A673 (cell line): Measurements from ENCODE around the gene ENOX2.

ENCODE experiments used
- EZH2 ChIP-seq: fragments of 200-600 bp; sonication (generic); IDR thresholded peaks from 2 replicates; pipeline ENCODE4 v1.6.1; 2017; ENCODE audit warnings: borderline replicate concordance, low read depth, mild to moderate bottlenecking, mixed read lengths, antibody characterized with exemption, low read length; ENCODE audit not compliant: poor library complexity, severe bottlenecking
- TF ChIP-seq, protein P1 (sequence below): fragments of 300-800, 200-600 bp; sonication (generic); conservative IDR thresholded peaks from 2 replicates; pipeline ENCODE4 v1.5.1; 2017; ENCODE audit warnings: low read depth, mild to moderate bottlenecking, antibody characterized with exemption, low read length, moderate library complexity, mixed read lengths

GRCh38 chrX:130861462-130861861 is 41.5 kb downstream of the ENOX2 start:
- TF ChIP-seq, protein P1, sequence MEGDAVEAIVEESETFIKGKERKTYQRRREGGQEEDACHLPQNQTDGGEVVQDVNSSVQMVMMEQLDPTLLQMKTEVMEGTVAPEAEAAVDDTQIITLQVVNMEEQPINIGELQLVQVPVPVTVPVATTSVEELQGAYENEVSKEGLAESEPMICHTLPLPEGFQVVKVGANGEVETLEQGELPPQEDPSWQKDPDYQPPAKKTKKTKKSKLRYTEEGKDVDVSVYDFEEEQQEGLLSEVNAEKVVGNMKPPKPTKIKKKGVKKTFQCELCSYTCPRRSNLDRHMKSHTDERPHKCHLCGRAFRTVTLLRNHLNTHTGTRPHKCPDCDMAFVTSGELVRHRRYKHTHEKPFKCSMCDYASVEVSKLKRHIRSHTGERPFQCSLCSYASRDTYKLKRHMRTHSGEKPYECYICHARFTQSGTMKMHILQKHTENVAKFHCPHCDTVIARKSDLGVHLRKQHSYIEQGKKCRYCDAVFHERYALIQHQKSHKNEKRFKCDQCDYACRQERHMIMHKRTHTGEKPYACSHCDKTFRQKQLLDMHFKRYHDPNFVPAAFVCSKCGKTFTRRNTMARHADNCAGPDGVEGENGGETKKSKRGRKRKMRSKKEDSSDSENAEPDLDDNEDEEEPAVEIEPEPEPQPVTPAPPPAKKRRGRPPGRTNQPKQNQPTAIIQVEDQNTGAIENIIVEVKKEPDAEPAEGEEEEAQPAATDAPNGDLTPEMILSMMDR, result no peak
- TF ChIP-seq EZH2, result no peak
